ENCODE measurements around the gene LMO7.

DNA sequence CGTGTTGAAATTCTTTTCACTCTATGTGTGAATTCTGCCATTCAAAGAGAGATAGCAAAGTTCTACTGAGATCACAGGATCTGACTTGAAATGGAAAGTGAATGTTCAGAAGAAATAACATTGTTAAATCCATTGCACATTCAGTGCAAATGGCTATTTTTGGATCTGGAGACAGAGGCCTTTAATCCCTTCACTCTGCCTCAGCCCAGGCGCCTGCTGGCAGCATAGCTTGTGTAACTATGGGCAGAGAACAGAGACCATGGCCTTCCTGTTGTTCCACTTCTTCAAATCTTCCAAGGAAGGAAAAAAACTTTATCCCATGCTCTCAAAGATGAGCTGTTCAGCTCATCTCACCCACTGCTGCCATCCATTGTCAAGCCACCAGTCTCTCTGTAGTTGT is 265.4 kb downstream of the LMO7 start:
- TF ChIP-seq, protein P1, sequence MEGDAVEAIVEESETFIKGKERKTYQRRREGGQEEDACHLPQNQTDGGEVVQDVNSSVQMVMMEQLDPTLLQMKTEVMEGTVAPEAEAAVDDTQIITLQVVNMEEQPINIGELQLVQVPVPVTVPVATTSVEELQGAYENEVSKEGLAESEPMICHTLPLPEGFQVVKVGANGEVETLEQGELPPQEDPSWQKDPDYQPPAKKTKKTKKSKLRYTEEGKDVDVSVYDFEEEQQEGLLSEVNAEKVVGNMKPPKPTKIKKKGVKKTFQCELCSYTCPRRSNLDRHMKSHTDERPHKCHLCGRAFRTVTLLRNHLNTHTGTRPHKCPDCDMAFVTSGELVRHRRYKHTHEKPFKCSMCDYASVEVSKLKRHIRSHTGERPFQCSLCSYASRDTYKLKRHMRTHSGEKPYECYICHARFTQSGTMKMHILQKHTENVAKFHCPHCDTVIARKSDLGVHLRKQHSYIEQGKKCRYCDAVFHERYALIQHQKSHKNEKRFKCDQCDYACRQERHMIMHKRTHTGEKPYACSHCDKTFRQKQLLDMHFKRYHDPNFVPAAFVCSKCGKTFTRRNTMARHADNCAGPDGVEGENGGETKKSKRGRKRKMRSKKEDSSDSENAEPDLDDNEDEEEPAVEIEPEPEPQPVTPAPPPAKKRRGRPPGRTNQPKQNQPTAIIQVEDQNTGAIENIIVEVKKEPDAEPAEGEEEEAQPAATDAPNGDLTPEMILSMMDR (IDR thresholded peaks at IDR 0.05): no peak
- no peak for TF ChIP-seq POLR2A (IDR thresholded peaks at IDR 0.05)
